MCF 10A (cell line): Measurements from ENCODE around the gene TMEM109. TPM values are rescaled to one million over a fixed set of nuclear protein-coding genes. Genes with fewer than 3 reads are reported as not detected.

Experiments used
- BruUV-seq: library from RNA; stranded (reverse); fragments of 400-500 nt; replicated peaks from 2 replicates; lab custom pipeline; 2021; lab: Mats Ljungman, UMichigan
- CTCF ChIA-PET: fragments of 300-600 bp; sonication (Branson Sonifier 250); formaldehyde crosslinking; extraction: SDS; loops from one replicate; lab custom pipeline; 2021; ENCODE audit warnings: antibody characterized with exemption, inconsistent platforms; lab: Yijun Ruan, JAX
- POLR2A ChIA-PET: fragments of 300-600, 350-650 bp; sonication (Branson Sonifier 250); formaldehyde crosslinking; extraction: SDS; loops from one replicate; lab custom pipeline; 2020; ENCODE audit warnings: antibody characterized with exemption, inconsistent platforms; lab: Yijun Ruan, JAX
- DNase-seq: peaks from one replicate; pipeline ENCODE4 v3.0.0-alpha.2; 2018; ENCODE audit not compliant: unreplicated experiment
- H3K27ac Mint-ChIP-seq: one replicate; pipeline ENCODE4 v1.8.0; 2022; ENCODE audit warnings: mild to moderate bottlenecking, low read depth, mixed read lengths; ENCODE audit not compliant: unreplicated experiment
- H3K27me3 Mint-ChIP-seq: one replicate; pipeline ENCODE4 v1.8.0; 2022; ENCODE audit warnings: mixed read lengths; ENCODE audit not compliant: insufficient read depth, unreplicated experiment
- H3K36me3 Mint-ChIP-seq: one replicate; pipeline ENCODE4 v1.8.0; 2022; ENCODE audit warnings: mild to moderate bottlenecking, moderate library complexity, mixed read lengths; ENCODE audit not compliant: insufficient read depth, unreplicated experiment
- H3K4me1 Mint-ChIP-seq: one replicate; pipeline ENCODE4 v1.8.0; 2022; ENCODE audit warnings: mixed read lengths; ENCODE audit not compliant: insufficient read depth, unreplicated experiment
- H3K4me3 Mint-ChIP-seq: one replicate; pipeline ENCODE4 v1.8.0; 2022; ENCODE audit warnings: mild to moderate bottlenecking, moderate library complexity, mixed read lengths; ENCODE audit not compliant: unreplicated experiment
- H3K9me3 Mint-ChIP-seq: one replicate; pipeline ENCODE4 v1.8.0; 2022; ENCODE audit warnings: mixed read lengths; ENCODE audit not compliant: unreplicated experiment
- CTCF ChIP-seq: fragments of 200-600 bp; IDR thresholded peaks from one replicate; pipeline ENCODE4 v1.8.0; 2022; ENCODE audit warnings: antibody characterized with exemption, mild to moderate bottlenecking; ENCODE audit not compliant: unreplicated experiment
- intact Hi-C: fragments of 100-400 bp; cut with micrococcal nuclease; formaldehyde crosslinking; loops from 2 replicates; pipeline ENCODE4 v1.14.1; 2022
- total RNA-seq: library from RNA; stranded (reverse); gene quantifications from 2 replicates; pipeline ENCODE4 v1.2.3, GENCODE V29; 2022

TMEM109 gene
- total RNA-seq, 1 experiment from 2014 or later, result 45.8 TPM

GRCh38 chr11:60948250-60948649 lies 34.3 kb downstream of the TMEM109 start:
- peaks cover 14% of the 10 kb centered on the region for H3K27me3 Mint-ChIP-seq
- no peak overlapping the region for H3K27ac Mint-ChIP-seq
- H3K36me3 Mint-ChIP-seq, result no peaks in the 10 kb centered on the region
- no TSS peak for BruUV-seq
- intact Hi-C loops, result no loop called here
- H3K9me3 Mint-ChIP-seq, result no peaks in the 10 kb centered on the region
- CTCF ChIA-PET, result interaction anchor here (0.7 kb wide), 2 partner anchors 20 to 22 kb away, joined by 3 read pairs; no protein-coding TSS in a partner anchor
- DNase-seq, result no peak
- H3K4me1 Mint-ChIP-seq, result peaks cover 8% of the 10 kb centered on the region
- no peak overlapping the region for H3K4me3 Mint-ChIP-seq
- no peak for TF ChIP-seq CTCF
- POLR2A ChIA-PET, result interaction anchor here (1.3 kb wide), 1 partner anchor 22 kb away, joined by 3 read pairs; no protein-coding TSS in a partner anchor

- Mint-ChIP-seq H3K36me3 (no peaks in the 10 kb centered on the region), H3K27ac (no peak overlapping the region), H3K9me3 (no peaks in the 10 kb centered on the region), H3K27me3 (peaks cover 14% of the 10 kb centered on the region), H3K4me3 (no peak overlapping the region), H3K4me1 (peaks cover 8% of the 10 kb centered on the region)
- TF ChIP-seq CTCF, result no peak
- BruUV-seq, result no TSS peak
- no peak for DNase-seq
- POLR2A ChIA-PET, result no interaction called here
- CTCF ChIA-PET, result no interaction called here
- intact Hi-C loops, result no loop called here
Observed at GRCh38 chr11:60950024-60950423, 36.1 kb downstream of the TMEM109 start.

- H3K9me3 Mint-ChIP-seq, result no peaks in the 10 kb centered on the region
- peaks cover 8% of the 10 kb centered on the region for H3K4me1 Mint-ChIP-seq
- no peaks in the 10 kb centered on the region for H3K36me3 Mint-ChIP-seq
- peaks cover 6% of the 10 kb centered on the region for H3K27me3 Mint-ChIP-seq
- intact Hi-C loops, result no loop called here
- POLR2A ChIA-PET, result no interaction called here
- DNase-seq, result no peak
- TF ChIP-seq CTCF, result no peak
- BruUV-seq, result no TSS peak
- CTCF ChIA-PET, result interaction anchor here (0.6 kb wide), 2 partner anchors 9 to 227 kb away, joined by 3 read pairs; no protein-coding TSS in a partner anchor
- H3K27ac Mint-ChIP-seq, result no peak overlapping the region
- H3K4me3 Mint-ChIP-seq, result no peak overlapping the region
Observed at GRCh38 chr11:60950933-60951605, 37.1 kb downstream of the TMEM109 start.

GRCh38 chr11:60951606-60951903 lies 37.6 kb downstream of the TMEM109 start:
- Mint-ChIP-seq H3K4me1 (peaks cover 8% of the 10 kb centered on the region), H3K4me3 (no peak overlapping the region), H3K27me3 (peaks cover 1% of the 10 kb centered on the region), H3K27ac (no peak overlapping the region), H3K9me3 (no peaks in the 10 kb centered on the region), H3K36me3 (no peaks in the 10 kb centered on the region)
- intact Hi-C loops, result no loop called here
- ChIA-PET POLR2A (no interaction called here), CTCF (interaction anchor here (0.6 kb wide), 2 partner anchors 8 to 36 kb away, joined by 3 read pairs; no protein-coding TSS in a partner anchor)
- BruUV-seq, result no TSS peak
- DNase-seq, result no peak
- TF ChIP-seq CTCF, result no peak
